Raji (cell line): ENCODE measurements around the gene CELSR1.

Experiments used
- POLR2A ChIP-seq: IDR thresholded peaks from 2 replicates; pipeline ENCODE4 v1.6.1; 2011; ENCODE audit warnings: low read depth, low read length, control low read depth; ENCODE audit not compliant: insufficient read depth

Gene CELSR1

GRCh38 chr22:46549971-46550641 is 12.7 kb upstream of the CELSR1 start:
- TF ChIP-seq POLR2A: no peak

- TF ChIP-seq POLR2A: no peak
These were observed 12.1 kb upstream of the CELSR1 start for GRCh38 chr22:46549563-46549840.

GRCh38 chr22:46547883-46548244 is 10.4 kb upstream of the CELSR1 start:
- TF ChIP-seq POLR2A: no peak

- no peak for TF ChIP-seq POLR2A
These were observed 9.9 kb upstream of the CELSR1 start for GRCh38 chr22:46547179-46547882.

- TF ChIP-seq POLR2A: no peak
These were observed 9.2 kb upstream of the CELSR1 start for GRCh38 chr22:46546466-46547178.

- no peak for TF ChIP-seq POLR2A
These were observed 7.8 kb upstream of the CELSR1 start for GRCh38 chr22:46545086-46545792.

GRCh38 chr22:46542011-46542985 is 4.9 kb upstream of the CELSR1 start:
- no peak for TF ChIP-seq POLR2A

GRCh38 chr22:46541536-46541935 is 4.1 kb upstream of the CELSR1 start:
- TF ChIP-seq POLR2A: no peak

- no peak for TF ChIP-seq POLR2A
These were observed 3.5 kb upstream of the CELSR1 start for GRCh38 chr22:46540874-46541273.

- TF ChIP-seq POLR2A: no peak
These were observed 1.7 kb upstream of the CELSR1 start for GRCh38 chr22:46539169-46539568.

- TF ChIP-seq POLR2A: no peak
These were observed 1.4 kb upstream of the CELSR1 start for GRCh38 chr22:46538814-46539160.

GRCh38 chr22:46537946-46538813 is 760 bp upstream of the CELSR1 start:
- TF ChIP-seq POLR2A: no peak

- no peak for TF ChIP-seq POLR2A
These were observed 739 bp downstream of the CELSR1 start for GRCh38 chr22:46536537-46537224.

GRCh38 chr22:46535876-46536536 is 1.4 kb downstream of the CELSR1 start:
- no peak for TF ChIP-seq POLR2A
